HG03439 (cell line): ENCODE measurements around the gene DOK3.
A peak's percentile ranks its signal among the peaks of the same experiment; 100 is the strongest.

ENCODE experiments used
- ATAC-seq: cut with Tn5 transposase; IDR thresholded peaks from one replicate; pipeline ENCODE4 v1.9.1; 2021; ENCODE audit warnings: mild to moderate bottlenecking, moderate library complexity; ENCODE audit not compliant: unreplicated experiment

Gene DOK3

GRCh38 chr5:177509381-177509951, at the start of gene DOK3:
Gene DOK3 (minus strand): TSS chr5:177509826. CDS start chr5:177509540, 286 bp downstream.
- peak; percentile 26 for ATAC-seq

DNA sequence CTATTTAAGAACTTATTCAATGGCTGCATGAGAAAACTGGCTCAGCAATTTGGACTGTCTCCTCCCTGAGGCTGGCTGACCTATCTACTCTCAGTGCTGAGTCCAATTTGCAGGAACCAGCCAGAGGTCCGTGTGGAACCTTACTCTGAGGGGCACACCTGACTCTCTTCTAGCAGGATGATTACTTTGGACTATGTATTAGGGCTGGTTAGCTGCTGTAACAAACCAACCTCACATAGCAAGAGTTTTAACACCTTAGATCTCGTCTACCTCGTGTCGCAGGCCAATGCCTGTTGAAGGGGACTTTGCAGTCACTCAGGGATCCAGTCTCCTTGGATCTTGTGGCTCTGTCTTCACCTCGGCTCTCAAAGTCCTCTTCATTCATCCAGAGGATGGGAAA, 48.2 kb upstream of the DOK3 start:
- no peak for ATAC-seq

- no peak for ATAC-seq
These were observed 47.5 kb upstream of the DOK3 start for GRCh38 chr5:177557041-177557647.

DNA sequence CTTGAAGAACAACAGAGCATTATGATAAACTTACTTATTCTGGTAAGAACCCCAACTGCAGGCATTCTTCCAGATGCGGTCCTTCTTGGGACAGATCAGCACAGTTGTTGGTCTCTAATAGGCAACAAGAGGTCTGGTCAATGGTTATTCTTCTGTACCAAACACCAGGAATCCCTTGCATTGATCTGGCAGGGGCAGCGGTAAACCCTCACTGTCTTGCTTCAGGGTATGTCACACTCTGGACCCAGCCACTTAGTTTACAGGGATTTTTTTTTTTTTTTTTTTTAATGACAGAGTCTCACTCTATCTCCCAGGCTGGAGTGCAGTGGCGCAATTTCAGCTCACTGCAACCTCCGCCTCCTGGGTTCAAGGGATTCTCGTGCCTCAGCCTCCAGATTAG, 46.0 kb upstream of the DOK3 start:
- ATAC-seq, result no peak

DNA sequence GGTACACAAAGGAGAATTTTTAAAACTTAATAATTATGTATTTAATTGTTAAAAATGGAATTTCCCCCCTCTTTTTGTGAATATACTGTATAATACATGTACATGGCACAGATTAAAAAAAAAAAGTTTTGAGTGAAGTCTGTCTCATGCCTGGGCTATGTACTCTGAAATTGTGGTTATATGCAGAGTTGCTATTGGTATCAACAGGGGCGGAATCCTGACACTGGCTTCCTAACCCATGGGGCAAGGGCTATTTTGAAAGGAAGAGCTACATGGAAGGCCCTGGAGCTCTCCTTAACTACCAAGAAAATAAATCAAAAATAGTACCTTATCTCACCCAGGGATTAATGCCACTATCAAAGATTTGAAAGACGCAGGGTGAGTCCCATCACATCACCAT, 45.6 kb upstream of the DOK3 start:
- ATAC-seq, result no peak

DNA sequence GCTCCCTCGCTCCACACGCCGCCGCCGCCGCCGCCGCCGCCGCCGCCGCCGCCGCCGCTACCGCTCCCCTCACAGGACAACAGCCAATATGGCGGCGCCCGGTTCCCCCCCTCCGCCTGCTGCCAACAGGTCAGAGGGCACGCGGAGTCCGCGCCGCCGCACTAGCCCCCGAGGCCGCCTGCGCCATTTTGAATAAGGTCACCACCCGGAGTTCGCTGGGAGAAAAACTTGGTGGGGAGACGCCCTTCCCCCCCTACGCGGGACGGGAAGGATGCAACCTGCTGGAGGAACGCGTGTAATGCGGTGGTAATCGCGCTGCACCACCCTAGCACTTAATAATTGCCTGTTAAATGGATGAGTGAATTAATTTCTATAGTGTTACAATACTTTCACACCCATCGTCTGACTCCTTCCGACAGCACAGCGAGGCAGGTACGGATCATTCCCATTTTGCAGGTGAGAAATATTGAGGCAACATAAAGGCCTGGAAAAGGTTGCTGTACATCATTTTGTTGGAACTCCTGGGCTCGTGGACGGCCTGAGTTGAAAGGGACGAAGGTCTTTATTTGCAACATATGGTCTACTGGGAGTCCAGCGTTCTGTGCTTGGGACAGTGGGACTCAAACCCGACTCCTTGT, 45.0 kb upstream of the DOK3 start, which contains the start of gene FAM193B:
FAM193B (minus strand) TSS at position 90 of the 638 bp plus-strand sequence. CDS start 105 bp downstream, outside the sequence.
- ATAC-seq, result peak; percentile 85

DNA sequence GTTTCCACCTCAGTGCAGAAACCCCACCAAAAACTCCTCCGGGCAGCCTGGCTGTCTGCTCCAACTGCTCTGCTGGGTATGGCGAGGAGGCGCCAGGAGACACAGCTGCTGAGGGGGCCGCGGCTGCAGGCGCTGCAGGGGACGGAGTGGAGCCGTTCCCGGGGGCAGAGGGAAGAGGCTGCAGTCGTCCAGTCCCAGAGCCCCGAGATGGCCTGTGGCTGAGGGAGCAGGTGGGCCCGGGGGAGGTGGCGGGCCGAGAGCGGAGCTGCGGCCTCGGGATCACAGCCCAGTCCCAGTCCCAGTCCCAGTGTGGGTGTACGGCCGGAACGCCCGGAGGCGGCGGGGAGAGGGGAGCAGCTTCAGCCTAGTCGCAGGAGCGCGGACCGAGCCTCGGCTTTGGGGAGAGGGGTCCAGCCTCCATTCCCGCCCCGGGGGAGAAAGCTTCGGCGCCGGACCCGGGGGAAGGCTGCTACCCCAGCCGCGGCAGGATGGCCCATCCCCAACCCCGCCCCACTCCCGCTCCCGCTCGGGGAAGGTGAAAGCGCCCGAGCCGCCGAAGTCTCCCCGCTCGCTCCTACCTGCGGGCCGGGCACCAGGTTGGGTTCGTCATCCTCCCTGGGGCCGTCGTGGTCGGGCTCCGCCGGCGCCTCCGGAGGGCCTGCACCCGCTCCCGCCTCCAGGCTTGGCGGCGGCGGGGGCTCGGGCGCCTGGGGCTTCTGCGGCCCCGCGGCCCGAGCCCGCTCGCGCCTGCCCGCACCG, 44.2 kb upstream of the DOK3 start:
- ATAC-seq, result peak; percentile 40

DNA sequence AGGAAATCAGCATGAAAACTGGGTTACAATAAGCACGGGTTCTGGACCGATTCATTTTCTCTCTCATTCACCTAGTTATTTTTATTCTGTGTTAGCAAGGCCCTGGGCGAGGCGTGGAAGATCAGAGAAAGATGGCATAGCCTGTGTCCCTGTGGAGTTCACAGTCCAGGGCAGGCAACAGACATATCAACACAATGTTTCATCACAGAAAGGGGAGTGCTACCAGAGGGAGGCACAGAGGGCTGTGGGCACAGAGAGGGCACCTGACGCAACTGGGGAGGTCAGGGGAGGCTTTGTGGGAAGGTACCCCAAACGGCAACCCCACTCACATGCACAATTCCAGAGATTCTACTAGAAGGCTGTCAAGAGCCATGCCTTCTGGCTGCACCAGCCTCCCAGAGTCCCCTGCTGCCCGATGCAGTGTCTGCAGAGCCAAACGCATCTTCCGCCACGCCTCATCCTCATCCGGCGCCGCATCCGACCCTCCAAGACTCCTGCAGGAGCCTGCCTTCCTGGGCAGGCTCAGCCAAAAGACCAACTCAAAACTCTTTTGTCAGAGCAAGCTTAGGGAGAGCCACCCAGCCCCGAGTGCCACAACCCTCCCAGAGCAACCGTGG, 43.3 kb upstream of the DOK3 start:
- no peak for ATAC-seq

DNA sequence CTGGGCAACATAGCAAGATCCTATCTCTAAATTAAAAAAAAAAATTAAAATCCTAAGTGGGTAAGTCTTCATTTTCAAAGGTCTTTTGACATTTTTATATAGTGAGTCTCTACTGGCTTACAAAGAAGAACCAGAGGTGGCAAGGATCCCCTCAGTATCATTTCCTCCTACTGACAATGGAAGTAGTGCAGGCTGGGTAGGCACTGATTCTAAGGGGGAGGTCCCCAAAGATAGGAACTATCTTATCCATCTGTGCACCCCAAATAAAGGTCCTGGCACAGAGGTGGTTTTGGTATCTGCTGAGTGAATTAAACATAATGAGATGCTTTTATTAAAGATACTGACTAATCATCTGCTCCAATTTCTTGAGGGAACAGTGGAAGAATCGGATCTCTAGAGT, 40.5 kb upstream of the DOK3 start:
- no peak for ATAC-seq

DNA sequence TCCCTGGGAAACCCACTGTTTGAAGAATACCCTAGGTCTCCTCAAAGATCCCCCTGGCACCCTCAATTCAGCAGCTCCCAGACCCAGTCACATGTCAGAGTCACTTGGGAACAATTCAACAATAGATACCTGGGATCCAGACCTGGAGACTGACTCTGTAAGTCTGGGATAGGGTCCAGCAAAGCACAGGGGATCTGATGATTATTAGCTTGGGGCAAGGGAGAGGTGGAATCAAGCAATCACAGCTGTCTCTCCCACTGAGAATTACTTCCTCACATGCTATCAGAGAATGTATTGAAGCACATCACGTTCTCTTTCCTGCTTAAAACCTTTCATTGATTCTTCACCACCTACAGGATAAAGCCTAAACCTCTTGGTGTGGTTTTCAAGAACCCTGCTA, 38.9 kb upstream of the DOK3 start:
- no peak for ATAC-seq

GRCh38 chr5:177547736-177548135, 38.1 kb upstream of the DOK3 start:
- ATAC-seq, result no peak

DNA sequence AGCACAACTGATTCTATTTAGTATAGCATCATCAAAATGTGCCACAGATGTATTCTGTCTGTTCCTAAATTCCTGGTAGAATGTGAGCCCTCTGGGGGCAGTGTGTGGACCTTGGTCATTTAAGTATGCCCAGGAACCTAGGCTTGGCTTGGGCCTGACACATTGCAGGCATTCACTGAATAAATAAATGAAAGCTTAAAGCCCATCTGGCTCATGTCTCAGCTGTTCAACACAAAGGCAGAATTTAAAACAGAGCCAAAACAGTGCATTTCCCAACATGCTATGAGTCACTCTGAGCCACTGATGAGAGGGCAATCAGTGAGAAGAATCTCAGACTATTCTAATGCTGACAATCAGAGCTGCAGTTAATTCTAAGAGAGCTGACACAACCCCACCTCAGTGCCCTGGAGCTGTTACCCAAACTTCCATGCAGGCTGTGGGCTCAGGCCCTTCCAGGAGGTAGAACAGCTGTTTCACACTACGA, 36.7 kb upstream of the DOK3 start:
- ATAC-seq, result no peak

DNA sequence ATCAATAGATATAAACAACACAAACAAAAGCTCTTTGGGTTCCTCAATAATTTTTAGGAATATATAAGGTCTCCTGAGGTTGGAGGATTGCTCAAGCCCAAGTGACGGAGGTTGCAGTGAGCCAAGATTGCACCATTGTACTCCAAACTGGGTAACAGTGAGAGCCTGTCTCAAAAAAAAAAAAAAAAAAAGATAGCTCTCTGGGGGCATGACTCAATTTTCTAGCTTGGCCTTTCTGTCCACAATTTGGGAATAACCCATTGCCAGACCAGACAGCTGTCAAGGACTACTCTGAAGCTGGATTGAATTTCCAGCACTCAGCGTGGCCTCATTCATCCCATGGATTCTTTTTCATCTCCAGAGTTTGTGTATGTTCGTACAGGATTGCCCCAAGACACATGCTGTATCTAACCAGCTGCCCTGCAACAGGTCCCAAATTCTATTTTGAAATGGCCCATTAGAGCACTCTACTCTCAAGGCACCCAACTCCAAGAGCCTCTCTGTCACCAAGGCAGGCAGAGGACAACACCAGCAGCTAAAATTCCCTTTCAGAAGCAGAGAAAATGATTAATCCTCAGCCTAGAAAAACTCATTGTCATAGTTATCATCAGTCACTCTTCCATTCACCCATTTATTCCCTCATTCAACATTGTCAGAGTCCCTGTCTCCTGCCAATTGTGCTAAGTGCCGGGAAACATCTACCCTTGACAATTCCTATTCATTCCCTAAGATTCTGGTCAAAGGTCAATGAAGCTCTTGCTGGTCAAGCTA, 36.0 kb upstream of the DOK3 start:
- ATAC-seq, result no peak

DNA sequence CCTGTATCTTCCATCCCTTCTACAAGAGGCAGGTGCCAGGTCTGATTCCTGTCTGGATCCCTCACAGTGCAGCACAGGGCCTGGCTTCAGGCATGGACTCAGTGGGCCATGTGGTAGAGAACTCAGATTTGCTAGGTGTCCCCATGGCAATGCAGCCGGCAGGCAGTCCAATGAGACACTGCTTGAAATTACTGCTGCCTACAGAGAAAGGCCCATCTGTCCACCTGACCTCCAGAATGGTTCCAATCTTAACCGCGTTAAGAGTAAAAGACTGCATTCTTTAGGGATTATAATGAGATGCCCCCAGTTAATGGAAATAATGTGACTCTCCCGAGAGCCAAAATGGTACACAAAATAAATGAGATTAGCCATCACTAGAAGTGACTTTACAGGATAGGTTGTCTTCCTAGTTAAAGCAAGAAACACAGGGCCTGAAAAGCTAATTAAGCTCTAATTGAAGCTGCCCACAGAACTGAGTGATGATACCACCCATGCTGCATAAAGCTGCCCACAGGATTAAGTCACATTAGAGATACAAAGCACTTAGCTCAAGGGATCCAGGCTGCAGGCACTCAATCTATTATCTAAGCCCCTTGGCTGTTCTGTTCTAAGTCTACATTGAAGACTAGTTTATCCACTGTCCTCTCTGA, 33.3 kb upstream of the DOK3 start:
- no peak for ATAC-seq

DNA sequence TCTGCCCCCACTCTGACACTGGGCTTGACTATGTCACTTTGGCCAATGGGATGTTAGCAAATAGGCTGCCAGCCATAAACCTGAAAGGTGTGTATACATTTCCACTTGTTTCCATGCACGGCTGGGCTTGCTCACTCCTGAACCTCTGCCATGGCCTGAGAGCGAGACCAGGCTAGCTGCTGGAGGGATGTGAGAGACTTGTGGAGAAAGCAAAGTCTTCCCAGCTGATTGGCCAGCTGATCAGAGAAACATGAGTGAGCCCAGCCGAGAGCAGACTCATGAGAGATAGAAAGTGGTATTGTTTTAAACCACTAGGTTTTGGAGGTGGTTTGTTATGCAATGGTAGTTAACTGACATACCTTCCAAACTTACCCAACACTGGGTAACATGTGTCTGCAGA, 30.8 kb upstream of the DOK3 start:
- no peak for ATAC-seq

DNA sequence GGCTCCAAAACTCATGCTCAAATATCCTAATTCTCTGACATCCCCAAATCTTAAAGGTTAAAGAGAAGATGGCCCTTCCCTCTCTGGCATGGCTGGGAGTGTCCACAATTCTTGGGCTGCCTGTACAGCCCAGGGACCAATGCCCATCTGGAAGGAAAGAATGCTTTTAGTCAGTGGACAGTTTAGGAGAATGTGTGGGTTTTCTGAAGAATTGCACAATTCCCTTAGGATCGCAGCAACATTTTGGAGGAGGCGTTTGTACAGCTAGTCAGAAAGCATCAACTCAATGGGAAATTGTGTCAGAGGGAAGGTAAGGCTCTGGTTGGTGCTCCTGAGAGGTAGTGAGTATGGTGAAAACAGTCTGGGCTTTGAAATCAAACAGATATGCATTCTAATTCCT, 29.8 kb upstream of the DOK3 start:
- ATAC-seq, result no peak

DNA sequence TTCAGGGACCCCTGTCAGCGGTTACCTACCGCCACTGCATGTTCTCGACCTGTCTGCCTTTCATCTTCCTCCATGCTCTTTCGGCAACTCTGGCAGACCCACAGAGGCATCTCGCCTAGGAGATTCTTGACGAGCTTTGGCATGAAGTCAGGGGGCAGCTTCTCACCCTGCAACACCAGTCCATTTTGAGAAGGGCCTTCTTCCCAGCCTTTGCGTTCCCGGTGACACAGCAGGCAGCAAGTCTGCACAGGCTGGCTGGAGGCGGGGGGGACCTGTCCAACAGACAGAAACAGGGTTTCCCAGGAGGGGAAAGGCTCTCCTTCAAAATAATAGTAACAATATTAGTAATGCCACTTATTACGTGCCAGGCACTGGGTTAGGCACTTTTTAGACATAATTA, 29.2 kb upstream of the DOK3 start:
- ATAC-seq, result no peak

DNA sequence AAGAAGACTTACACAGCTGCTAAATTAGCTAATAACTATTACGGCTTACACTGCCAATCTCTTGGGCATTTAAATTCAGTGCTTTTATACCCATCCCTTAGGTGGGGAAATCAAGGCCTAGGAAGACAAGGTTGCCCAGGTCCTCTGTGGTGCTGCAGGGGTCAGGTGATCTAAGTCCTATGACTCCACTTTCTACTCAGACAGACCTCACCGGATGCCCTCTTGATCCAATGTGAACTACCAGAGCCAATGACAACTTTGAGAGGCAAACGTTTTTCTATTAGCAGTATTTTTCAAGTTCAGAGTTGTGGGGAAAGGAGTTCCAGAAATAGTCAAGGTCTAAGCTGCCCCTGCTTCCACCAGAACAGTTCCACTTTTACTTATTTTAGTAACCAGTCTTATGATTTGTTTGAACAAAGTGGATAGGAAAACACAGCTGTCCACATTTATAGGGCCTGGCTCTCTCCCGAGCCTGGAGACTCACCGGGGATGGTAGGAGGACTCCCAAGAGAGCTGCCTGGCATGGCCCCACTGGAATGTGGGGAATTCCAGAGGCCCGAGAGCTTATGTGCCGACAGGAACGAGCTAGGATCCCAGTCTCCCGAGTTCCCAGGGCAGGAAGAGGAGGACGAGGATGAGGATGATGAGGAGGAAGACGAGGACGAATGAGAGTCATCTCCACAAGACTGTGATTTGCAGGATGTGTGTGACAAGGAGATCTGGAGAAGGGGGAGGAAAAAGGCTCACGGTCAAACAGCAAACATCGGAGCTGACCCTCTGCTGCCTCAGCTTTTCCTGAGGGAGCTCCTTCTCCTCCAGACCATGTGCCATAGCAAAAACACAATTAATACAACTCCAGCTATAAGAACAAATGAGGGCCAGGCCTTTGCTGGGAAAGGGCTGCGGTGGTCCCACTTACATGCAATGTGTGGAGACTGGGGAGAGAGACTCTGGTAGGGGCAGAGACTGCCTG, 28.0 kb upstream of the DOK3 start:
- ATAC-seq, result no peak

DNA sequence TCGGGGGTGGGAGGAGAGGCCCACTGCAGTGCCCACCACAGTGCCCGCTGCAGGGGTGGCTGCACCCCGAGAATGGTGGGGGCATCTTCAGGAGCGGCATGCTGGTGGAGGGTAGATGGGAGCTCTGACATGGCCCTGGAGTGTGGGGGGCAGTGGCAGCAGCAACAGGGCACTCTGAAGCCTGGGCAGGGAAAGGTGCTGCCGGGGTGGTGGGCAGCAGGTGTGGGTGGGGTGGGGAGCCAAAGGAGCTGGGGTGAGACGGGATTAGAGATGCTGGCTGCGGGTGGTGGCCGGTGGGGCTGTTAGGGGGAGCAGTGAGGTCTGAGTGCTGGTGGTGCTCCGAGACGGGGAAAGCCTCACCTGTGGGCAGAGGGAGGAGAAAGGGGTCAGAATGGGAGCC, 26.8 kb upstream of the DOK3 start:
- ATAC-seq, result no peak
